PC-3 (cell line): Measurements from ENCODE around the gene TRAK1.

Source experiments
- CTCF ChIP-seq: fragments of 300-600 bp; sonication (generic); conservative IDR thresholded peaks from 2 replicates; pipeline ENCODE4 v1.5.1; 2017; ENCODE audit warnings: antibody characterized with exemption, low read depth, mild to moderate bottlenecking, low read length
- EZH2 ChIP-seq: fragments of 300-600 bp; sonication (generic); IDR thresholded peaks from one replicate; pipeline ENCODE4 v1.6.1; 2017; ENCODE audit warnings: antibody characterized with exemption, mild to moderate bottlenecking, low read length; ENCODE audit not compliant: unreplicated experiment
- EZH2phosphoT487 ChIP-seq: fragments of 300-600 bp; sonication (generic); IDR thresholded peaks from 2 replicates; pipeline ENCODE4 v1.6.1; 2018; ENCODE audit warnings: mild to moderate bottlenecking, antibody characterized with exemption, low read length, borderline replicate concordance

DNA sequence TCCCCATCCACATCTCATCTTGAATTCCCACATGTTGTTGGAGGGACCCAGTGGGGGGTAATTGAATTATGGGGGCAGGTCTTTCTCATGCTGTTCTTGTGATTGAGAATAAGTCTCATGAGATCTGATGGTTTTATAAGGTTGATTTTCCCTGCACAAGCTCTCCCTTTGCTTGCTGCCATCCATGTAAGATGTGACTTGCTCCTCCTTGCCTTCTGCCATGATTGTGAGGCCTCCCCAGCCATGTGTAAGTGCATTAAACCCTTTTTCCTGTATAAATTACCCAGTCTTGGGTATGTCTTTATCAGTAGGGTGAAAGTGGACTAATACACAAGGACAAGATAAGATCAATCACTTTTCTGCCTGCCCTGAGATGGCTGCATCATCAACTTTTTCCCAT is 180.6 kb downstream of the TRAK1 start:
- TF ChIP-seq CTCF: no peak
- TF ChIP-seq EZH2: no peak
- TF ChIP-seq EZH2phosphoT487: no peak
